HepG2 (cell line): ENCODE data around the gene PIAS1. TPM values are rescaled to one million over a fixed set of nuclear protein-coding genes. Genes with fewer than 3 reads are reported as not detected.

Source experiments
- ELF3 ChIP-seq: IDR thresholded peaks from 2 replicates; pipeline ENCODE4 v1.6.1; 2016; ENCODE audit warnings: missing genetic modification reagents, missing compliant biosample characterization
- FOSL2 ChIP-seq: sonication (generic); formaldehyde crosslinking; IDR thresholded peaks from 2 replicates; pipeline ENCODE4 v1.4.0; 2020; ENCODE audit warnings: missing genetic modification reagents
- KMT2A ChIP-seq: sonication (generic); formaldehyde crosslinking; IDR thresholded peaks from 2 replicates; pipeline ENCODE4 v1.4.0; 2020; ENCODE audit warnings: missing genetic modification reagents
- KMT2B ChIP-seq: IDR thresholded peaks from 2 replicates; pipeline ENCODE4 v1.6.1; 2016; ENCODE audit warnings: missing genetic modification reagents, missing compliant biosample characterization
- RCOR2 ChIP-seq: IDR thresholded peaks from 2 replicates; pipeline ENCODE4 v1.6.1; 2016; ENCODE audit warnings: missing biosample characterization, missing genetic modification reagents
- SAP130 ChIP-seq: IDR thresholded peaks from 2 replicates; pipeline ENCODE4 v1.6.1; 2016; ENCODE audit warnings: low read depth
- ZNF501 ChIP-seq: sonication (generic); formaldehyde crosslinking; IDR thresholded peaks from 2 replicates; pipeline ENCODE4 v1.5.1; 2020; ENCODE audit warnings: mild to moderate bottlenecking, moderate library complexity, missing genetic modification reagents
- ZNF552 ChIP-seq: sonication (generic); formaldehyde crosslinking; IDR thresholded peaks from 2 replicates; pipeline ENCODE4 v1.9.0; 2022; ENCODE audit warnings: missing genetic modification reagents, mild to moderate bottlenecking, borderline replicate concordance
- ZNF773 ChIP-seq: sonication (generic); formaldehyde crosslinking; IDR thresholded peaks from 2 replicates; pipeline ENCODE4 v1.4.0; 2020; ENCODE audit warnings: missing genetic modification reagents, borderline replicate concordance
- ZNF782 ChIP-seq: sonication (generic); formaldehyde crosslinking; IDR thresholded peaks from 2 replicates; pipeline ENCODE4 v1.4.0; 2020; ENCODE audit warnings: missing genetic modification reagents, mild to moderate bottlenecking, borderline replicate concordance
- ZNF788 ChIP-seq: sonication (generic); formaldehyde crosslinking; IDR thresholded peaks from 2 replicates; pipeline ENCODE4 v1.5.0; 2020; ENCODE audit warnings: mild to moderate bottlenecking, missing genetic modification reagents, borderline replicate concordance
- ZNF850 ChIP-seq: sonication (generic); formaldehyde crosslinking; conservative IDR thresholded peaks from 2 replicates; pipeline ENCODE4 v1.9.0; 2021; ENCODE audit warnings: mild to moderate bottlenecking, missing genetic modification reagents
- polyA plus RNA-seq, 8 experiments: library from polyadenylated mRNA; depleted of rRNA in 3 of 8; stranded (reverse) in 7 of 8; unstranded in 1 of 8; fragments of >200 nt; fragmentation: Illumina TruSeq in 4 of 8; extraction: Trizol in 4 of 8; gene quantifications; 2 replicates each; pipeline versions ENCODE4 v1.2.1 to v1.2.3, GENCODE V29; 2011 to 2016; ENCODE audit warnings: low read depth in 4 of 8, missing spikeins in 1 of 8, mixed read lengths in 1 of 8; ENCODE audit not compliant: insufficient read depth in 1 of 8
- total RNA-seq, 5 experiments: library from RNA; depleted of rRNA; stranded (reverse); fragments of >200 nt; fragmentation: Illumina TruSeq; extraction: Trizol; gene quantifications; 2 replicates each; pipeline ENCODE4 v1.2.3, GENCODE V29; 2016; ENCODE audit warnings: low read depth in 1 of 5
- TF ChIP-seq, protein P1 (sequence below): IDR thresholded peaks from 2 replicates; pipeline ENCODE4 v1.6.1; 2016; ENCODE audit warnings: missing biosample characterization, missing genetic modification reagents, low read depth
- TF ChIP-seq, protein P2 (sequence below): sonication (generic); formaldehyde crosslinking; IDR thresholded peaks from 2 replicates; pipeline ENCODE4 v1.5.0; 2020; ENCODE audit warnings: missing genetic modification reagents, mild to moderate bottlenecking, borderline replicate concordance
- TF ChIP-seq, protein P3 (sequence below): sonication (generic); IDR thresholded peaks from 2 replicates; pipeline ENCODE4 v1.6.1; 2016; ENCODE audit warnings: low read depth, borderline replicate concordance
- TF ChIP-seq, protein P4 (sequence below): IDR thresholded peaks from 2 replicates; pipeline ENCODE4 v1.6.1; 2016; ENCODE audit warnings: low read depth, missing genetic modification reagents, missing compliant biosample characterization
- TF ChIP-seq, protein P5 (sequence below): sonication (generic); formaldehyde crosslinking; IDR thresholded peaks from 2 replicates; pipeline ENCODE4 v1.5.1; 2020; ENCODE audit warnings: missing genetic modification reagents, mild to moderate bottlenecking, borderline replicate concordance
- TF ChIP-seq, protein P6 (sequence below): sonication (generic); formaldehyde crosslinking; IDR thresholded peaks from 2 replicates; pipeline ENCODE4 v1.8.0; 2022; ENCODE audit warnings: mild to moderate bottlenecking, missing genetic modification reagents; ENCODE audit not compliant: insufficient replicate concordance

PIAS1 gene
- total and polyA plus RNA-seq, 2 of the 13 experiments (the other 11 are each of a cell fraction or from before 2014, with no cell fraction given): 20.7 to 33.7 TPM

DNA sequence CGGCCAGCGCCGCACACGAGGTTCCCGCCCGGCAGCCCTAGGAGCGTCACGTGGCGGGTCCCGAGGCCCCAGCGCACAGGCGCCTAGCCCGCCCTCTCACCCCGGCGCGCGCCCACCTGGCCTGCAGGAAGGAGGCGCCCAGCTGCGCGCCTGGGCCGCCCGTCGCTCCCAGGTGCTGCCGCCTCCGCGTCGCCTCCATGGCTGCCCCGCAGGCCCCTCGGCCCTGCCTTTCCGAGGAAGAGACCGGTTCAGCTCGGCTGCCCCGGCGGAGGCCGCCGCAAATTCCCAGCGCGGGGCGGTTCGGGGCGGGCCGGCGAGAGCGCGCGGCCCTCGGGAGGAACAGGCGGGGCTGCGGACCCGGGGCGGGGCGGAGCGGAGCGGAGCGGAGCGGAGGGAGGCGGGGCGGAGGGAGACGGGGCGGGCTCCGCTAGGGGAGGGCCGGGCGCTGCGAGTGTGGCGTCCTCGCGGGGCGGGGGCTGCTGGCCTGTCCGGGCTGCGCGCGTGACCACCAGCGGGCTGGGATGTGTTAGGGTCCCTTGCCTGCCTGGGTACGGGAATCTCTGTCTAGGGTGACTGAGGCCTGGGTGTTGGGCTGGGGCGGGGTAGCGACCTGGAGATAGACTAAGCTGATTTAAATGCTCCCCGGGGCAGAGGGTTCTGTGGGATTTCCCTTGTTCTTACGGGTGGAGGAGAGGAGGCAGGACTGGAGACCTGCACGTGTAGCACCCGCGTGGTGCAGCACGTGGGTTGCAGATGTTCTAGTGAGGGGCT lies 175.5 kb downstream of the PIAS1 start, which contains the start of gene CLN6 (continued):
- TF ChIP-seq ZNF552 (CRISPR knock-in tag) (no peak), ZNF788 (peak; percentile 78), ZNF773 (CRISPR knock-in tag) (peak; percentile 88; the same call in 1 of the 2 replicates), SAP130 (CRISPR knock-in tag) (peak; percentile 81), ZNF501 (CRISPR knock-in tag) (peak; percentile 75; the same call in 1 of the 2 replicates), FOSL2 (CRISPR knock-in tag) (no peak), ELF3 (peak; percentile 57), KMT2A (CRISPR knock-in tag) (no peak; the same call in 1 of the 2 replicates), ZNF850 (CRISPR knock-in tag) (no peak), KMT2B (CRISPR knock-in tag) (no peak; the same call in 1 of the 2 replicates), RCOR2 (CRISPR knock-in tag) (no peak), ZNF782 (CRISPR knock-in tag) (no peak; the same call in 1 of the 2 replicates)
- TF ChIP-seq, protein P1, sequence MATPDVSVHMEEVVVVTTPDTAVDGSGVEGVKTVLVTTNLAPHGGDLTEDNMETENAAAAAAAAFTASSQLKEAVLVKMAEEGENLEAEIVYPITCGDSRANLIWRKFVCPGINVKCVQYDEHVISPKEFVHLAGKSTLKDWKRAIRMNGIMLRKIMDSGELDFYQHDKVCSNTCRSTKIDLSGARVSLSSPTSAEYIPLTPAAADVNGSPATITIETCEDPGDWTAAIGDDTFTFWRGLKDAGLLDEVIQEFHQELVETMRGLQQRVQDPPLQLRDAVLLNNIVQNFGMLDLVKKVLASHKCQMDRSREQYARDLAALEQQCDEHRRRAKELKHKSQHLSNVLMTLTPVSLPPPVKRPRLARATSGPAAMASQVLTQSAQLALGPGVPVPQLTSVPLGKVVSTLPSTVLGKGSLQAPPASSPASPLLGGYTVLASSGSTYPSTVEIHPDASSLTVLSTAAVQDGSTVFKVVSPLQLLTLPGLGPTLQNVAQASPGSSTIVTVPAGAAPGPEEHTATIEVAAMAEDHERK (CRISPR knock-in tag): no peak
- TF ChIP-seq, protein P2, sequence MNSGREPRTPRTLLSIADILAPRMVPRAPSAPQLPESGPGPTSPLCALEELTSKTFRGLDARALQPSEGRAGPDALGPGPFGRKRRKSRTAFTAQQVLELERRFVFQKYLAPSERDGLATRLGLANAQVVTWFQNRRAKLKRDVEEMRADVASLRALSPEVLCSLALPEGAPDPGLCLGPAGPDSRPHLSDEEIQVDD (CRISPR knock-in tag): peak; percentile 96; the same call in 1 of the 2 replicates
- TF ChIP-seq, protein P3, sequence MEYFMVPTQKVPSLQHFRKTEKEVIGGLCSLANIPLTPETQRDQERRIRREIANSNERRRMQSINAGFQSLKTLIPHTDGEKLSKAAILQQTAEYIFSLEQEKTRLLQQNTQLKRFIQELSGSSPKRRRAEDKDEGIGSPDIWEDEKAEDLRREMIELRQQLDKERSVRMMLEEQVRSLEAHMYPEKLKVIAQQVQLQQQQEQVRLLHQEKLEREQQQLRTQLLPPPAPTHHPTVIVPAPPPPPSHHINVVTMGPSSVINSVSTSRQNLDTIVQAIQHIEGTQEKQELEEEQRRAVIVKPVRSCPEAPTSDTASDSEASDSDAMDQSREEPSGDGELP: peak; percentile 19; the same call in 1 of the 2 replicates
- TF ChIP-seq, protein P4, sequence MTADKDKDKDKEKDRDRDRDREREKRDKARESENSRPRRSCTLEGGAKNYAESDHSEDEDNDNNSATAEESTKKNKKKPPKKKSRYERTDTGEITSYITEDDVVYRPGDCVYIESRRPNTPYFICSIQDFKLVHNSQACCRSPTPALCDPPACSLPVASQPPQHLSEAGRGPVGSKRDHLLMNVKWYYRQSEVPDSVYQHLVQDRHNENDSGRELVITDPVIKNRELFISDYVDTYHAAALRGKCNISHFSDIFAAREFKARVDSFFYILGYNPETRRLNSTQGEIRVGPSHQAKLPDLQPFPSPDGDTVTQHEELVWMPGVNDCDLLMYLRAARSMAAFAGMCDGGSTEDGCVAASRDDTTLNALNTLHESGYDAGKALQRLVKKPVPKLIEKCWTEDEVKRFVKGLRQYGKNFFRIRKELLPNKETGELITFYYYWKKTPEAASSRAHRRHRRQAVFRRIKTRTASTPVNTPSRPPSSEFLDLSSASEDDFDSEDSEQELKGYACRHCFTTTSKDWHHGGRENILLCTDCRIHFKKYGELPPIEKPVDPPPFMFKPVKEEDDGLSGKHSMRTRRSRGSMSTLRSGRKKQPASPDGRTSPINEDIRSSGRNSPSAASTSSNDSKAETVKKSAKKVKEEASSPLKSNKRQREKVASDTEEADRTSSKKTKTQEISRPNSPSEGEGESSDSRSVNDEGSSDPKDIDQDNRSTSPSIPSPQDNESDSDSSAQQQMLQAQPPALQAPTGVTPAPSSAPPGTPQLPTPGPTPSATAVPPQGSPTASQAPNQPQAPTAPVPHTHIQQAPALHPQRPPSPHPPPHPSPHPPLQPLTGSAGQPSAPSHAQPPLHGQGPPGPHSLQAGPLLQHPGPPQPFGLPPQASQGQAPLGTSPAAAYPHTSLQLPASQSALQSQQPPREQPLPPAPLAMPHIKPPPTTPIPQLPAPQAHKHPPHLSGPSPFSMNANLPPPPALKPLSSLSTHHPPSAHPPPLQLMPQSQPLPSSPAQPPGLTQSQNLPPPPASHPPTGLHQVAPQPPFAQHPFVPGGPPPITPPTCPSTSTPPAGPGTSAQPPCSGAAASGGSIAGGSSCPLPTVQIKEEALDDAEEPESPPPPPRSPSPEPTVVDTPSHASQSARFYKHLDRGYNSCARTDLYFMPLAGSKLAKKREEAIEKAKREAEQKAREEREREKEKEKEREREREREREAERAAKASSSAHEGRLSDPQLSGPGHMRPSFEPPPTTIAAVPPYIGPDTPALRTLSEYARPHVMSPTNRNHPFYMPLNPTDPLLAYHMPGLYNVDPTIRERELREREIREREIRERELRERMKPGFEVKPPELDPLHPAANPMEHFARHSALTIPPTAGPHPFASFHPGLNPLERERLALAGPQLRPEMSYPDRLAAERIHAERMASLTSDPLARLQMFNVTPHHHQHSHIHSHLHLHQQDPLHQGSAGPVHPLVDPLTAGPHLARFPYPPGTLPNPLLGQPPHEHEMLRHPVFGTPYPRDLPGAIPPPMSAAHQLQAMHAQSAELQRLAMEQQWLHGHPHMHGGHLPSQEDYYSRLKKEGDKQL (CRISPR knock-in tag): 0 out of 2 replicates have a peak, but pooled peaks have one; percentile 38
- TF ChIP-seq, protein P5, sequence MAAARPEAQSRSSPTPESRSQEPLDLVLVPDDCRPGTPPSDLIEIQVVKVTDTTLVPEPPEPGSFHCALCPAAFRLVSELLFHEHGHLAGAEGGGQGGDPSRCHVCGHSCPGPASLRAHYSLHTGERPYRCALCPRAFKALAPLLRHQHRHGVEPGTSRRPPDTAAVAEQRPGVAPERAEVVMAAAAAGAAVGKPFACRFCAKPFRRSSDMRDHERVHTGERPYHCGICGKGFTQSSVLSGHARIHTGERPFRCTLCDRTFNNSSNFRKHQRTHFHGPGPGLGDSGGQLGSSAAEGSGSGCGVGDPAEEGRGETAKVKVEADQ (CRISPR knock-in tag): peak; percentile 87; the same call in 1 of the 2 replicates
- TF ChIP-seq, protein P6, sequence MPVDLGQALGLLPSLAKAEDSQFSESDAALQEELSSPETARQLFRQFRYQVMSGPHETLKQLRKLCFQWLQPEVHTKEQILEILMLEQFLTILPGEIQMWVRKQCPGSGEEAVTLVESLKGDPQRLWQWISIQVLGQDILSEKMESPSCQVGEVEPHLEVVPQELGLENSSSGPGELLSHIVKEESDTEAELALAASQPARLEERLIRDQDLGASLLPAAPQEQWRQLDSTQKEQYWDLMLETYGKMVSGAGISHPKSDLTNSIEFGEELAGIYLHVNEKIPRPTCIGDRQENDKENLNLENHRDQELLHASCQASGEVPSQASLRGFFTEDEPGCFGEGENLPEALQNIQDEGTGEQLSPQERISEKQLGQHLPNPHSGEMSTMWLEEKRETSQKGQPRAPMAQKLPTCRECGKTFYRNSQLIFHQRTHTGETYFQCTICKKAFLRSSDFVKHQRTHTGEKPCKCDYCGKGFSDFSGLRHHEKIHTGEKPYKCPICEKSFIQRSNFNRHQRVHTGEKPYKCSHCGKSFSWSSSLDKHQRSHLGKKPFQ (CRISPR knock-in tag): no peak
